Prostate gland (tissue), 2 donors: ENCODE data around the gene DNAJB1.

Source experiments
- CTCF ChIP-seq, 4 experiments: fragments of 200-600 bp in 2 of 4; fragments of 450-650 bp in 2 of 4; sonication (generic) in 2 of 4; IDR thresholded peaks; 1 replicate in 3 of 4; 2 replicates in 1 of 4; pipeline ENCODE4 v1.5.1; 2016 to 2019; ENCODE audit warnings: antibody characterized with exemption in 4 of 4, mild to moderate bottlenecking in 2 of 4, moderate library complexity in 2 of 4
- POLR2AphosphoS5 ChIP-seq: sonication (generic); formaldehyde crosslinking; IDR thresholded peaks from one replicate; pipeline ENCODE4 v1.6.1; 2017; ENCODE audit warnings: antibody characterized with exemption

GRCh38 chr19:14515501-14516047 lies 2.6 kb downstream of the DNAJB1 start:
- TF ChIP-seq POLR2AphosphoS5 (no peak), CTCF (IDR thresholded peaks at IDR 0.05) (no peak)
